K562 (cell line): Measurements from ENCODE around the gene MINDY4B.

ENCODE experiments used
- CEBPB ChIP-seq: fragments of 450-650 bp; IDR thresholded peaks from 2 replicates; pipeline ENCODE4 v1.6.1; 2016; ENCODE audit warnings: missing genetic modification characterization, missing compliant biosample characterization
- POLR2A ChIP-seq: fragments of 450-650 bp; conservative IDR thresholded peaks from 2 replicates; pipeline ENCODE4 v1.6.1; 2016
- RCOR1 ChIP-seq, 2 experiments: IDR thresholded peaks; 2 replicates each; pipeline ENCODE4 v1.6.1; 2012; ENCODE audit warnings: low read depth in 2 of 2, low read length in 2 of 2, borderline replicate concordance in 1 of 2, improper control_type of control experiment in 1 of 2
- RREB1 ChIP-seq: fragments of 250-450 bp; sonication (Bioruptor Pico); IDR thresholded peaks from 2 replicates; pipeline ENCODE4 v1.4.0; 2020

DNA sequence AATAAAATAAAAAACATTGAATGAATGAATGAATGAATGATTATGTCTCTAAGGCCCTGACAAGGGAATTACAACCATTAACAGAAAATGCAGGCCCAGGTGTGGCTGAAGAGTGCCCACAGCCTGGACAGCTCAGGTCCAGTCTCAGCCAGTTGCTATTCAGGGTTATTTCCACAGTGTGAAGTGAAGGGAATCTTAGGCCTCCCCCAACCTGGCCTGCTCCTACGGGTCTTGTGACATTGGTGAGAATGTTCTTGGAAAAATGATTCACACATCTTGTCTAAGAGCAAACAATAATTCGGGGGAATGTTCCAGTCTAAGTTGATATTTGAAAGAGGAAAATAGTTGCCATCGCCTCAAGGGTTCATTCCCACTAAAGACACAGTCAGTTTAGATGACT lies 37.0 kb downstream of the MINDY4B start:
- TF ChIP-seq CEBPB (tag) (no peak), RCOR1 (IDR thresholded peaks at IDR 0.05; ENCODE audit: borderline replicate concordance in 1 of 2, low read depth in 2 of 2, low read length in 2 of 2) (no peak), RREB1 (CRISPR knock-in tag) (no peak), POLR2A (no peak)
